ENCODE data around the gene BARHL1.

DNA sequence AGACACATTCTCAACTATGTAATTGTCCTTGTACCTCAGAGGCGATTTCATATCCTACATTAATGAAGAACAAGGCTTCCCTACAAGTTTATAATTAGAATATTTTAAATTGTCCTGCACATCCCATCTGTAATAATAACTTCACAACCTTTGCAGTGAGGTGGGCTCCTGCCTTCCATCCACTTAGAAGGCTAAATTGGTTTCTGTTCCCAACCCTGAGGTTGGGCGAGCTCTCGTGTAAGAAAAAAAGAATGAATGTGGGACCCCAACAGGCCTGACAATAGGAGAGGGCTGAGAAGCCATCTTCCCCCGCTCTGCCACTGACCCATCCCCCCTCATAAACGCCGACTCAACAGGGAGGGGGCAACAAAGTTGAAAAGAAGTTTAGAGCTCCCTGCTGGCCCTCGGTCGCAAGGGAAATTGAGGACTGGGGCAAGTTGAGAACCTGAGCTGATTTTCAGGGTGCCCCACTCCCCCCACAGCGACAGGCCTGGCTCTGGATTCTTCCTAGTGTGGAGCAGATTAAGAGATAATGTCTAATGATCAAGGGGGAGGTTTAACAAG is 9.4 kb downstream of the BARHL1 start:
- TF ChIP-seq, protein P1, sequence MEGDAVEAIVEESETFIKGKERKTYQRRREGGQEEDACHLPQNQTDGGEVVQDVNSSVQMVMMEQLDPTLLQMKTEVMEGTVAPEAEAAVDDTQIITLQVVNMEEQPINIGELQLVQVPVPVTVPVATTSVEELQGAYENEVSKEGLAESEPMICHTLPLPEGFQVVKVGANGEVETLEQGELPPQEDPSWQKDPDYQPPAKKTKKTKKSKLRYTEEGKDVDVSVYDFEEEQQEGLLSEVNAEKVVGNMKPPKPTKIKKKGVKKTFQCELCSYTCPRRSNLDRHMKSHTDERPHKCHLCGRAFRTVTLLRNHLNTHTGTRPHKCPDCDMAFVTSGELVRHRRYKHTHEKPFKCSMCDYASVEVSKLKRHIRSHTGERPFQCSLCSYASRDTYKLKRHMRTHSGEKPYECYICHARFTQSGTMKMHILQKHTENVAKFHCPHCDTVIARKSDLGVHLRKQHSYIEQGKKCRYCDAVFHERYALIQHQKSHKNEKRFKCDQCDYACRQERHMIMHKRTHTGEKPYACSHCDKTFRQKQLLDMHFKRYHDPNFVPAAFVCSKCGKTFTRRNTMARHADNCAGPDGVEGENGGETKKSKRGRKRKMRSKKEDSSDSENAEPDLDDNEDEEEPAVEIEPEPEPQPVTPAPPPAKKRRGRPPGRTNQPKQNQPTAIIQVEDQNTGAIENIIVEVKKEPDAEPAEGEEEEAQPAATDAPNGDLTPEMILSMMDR (IDR thresholded peaks at IDR 0.05): no peak
- no peak for TF ChIP-seq POLR2A (IDR thresholded peaks at IDR 0.05)

Data from Peyer's patch (tissue), 4 donors.